ENCODE results near the gene IL12RB2.

- TF ChIP-seq GLIS3 (CRISPR knock-in tag; IDR thresholded peaks at IDR 0.05) (no peak), TOX (CRISPR knock-in tag; IDR thresholded peaks at IDR 0.05; ENCODE audit: borderline replicate concordance) (no peak), PATZ1 (CRISPR knock-in tag; IDR thresholded peaks at IDR 0.05; ENCODE audit: borderline replicate concordance) (no peak), POU6F1 (CRISPR knock-in tag; IDR thresholded peaks at IDR 0.05; ENCODE audit: borderline replicate concordance, low read depth) (no peak), RARB (CRISPR knock-in tag; IDR thresholded peaks at IDR 0.05) (no peak), BACH2 (CRISPR knock-in tag; IDR thresholded peaks at IDR 0.05; ENCODE audit: borderline replicate concordance) (no peak), ARNTL (CRISPR knock-in tag; IDR thresholded peaks at IDR 0.05; ENCODE audit: borderline replicate concordance, low read depth) (no peak)
Observed at GRCh38 chr1:67345556-67345955, 37.9 kb downstream of the IL12RB2 start.

All from SK-N-SH treated with all-trans-retinoic acid at 6 μM for 48 hours (cell line).